HFFc6 (cell line): ENCODE measurements around the gene PASK. TPM values are rescaled to one million over a fixed set of nuclear protein-coding genes. Genes with fewer than 3 reads are reported as not detected.

Source experiments
- DNase-seq: peaks from one replicate; pipeline ENCODE4 v3.0.0-alpha.2; 2018
- H3K27ac Mint-ChIP-seq: 2 replicates; pipeline ENCODE4 v1.8.0; 2020; ENCODE audit warnings: mild to moderate bottlenecking, mixed read lengths
- H3K27me3 Mint-ChIP-seq: 2 replicates; pipeline ENCODE4 v1.8.0; 2021; ENCODE audit warnings: mild to moderate bottlenecking, moderate library complexity, mixed read lengths; ENCODE audit not compliant: insufficient read depth
- H3K36me3 Mint-ChIP-seq: 2 replicates; pipeline ENCODE4 v1.8.0; 2021; ENCODE audit warnings: low read depth, mixed read lengths
- H3K4me1 Mint-ChIP-seq: 2 replicates; pipeline ENCODE4 v1.8.0; 2020; ENCODE audit warnings: low read depth, mixed read lengths
- H3K4me3 Mint-ChIP-seq: 2 replicates; pipeline ENCODE4 v1.8.0; 2020; ENCODE audit warnings: mild to moderate bottlenecking, moderate library complexity, mixed read lengths
- H3K9me3 Mint-ChIP-seq: 2 replicates; pipeline ENCODE4 v1.8.0; 2020; ENCODE audit warnings: mild to moderate bottlenecking, mixed read lengths
- total RNA-seq, 6 experiments: library from RNA; stranded (reverse); fragmentation: NEBNext Ultra II Directional; extraction: Animal tissue kit (Norgen Biotek cat#: 25700); gene quantifications; 2 replicates in 1 of 6; 3 replicates in 5 of 6; pipeline ENCODE4 v1.2.3, GENCODE V29; 2021
- TF ChIP-seq, protein P1 (sequence below): fragments of 200-600 bp; sonication (generic); IDR thresholded peaks from 2 replicates; pipeline ENCODE4 v1.5.0; 2021; ENCODE audit warnings: antibody characterized with exemption, mild to moderate bottlenecking

PASK gene
- total RNA-seq, 6 experiments from 2014 or later: 3.3 to 7.1 (median 6.0) TPM

DNA sequence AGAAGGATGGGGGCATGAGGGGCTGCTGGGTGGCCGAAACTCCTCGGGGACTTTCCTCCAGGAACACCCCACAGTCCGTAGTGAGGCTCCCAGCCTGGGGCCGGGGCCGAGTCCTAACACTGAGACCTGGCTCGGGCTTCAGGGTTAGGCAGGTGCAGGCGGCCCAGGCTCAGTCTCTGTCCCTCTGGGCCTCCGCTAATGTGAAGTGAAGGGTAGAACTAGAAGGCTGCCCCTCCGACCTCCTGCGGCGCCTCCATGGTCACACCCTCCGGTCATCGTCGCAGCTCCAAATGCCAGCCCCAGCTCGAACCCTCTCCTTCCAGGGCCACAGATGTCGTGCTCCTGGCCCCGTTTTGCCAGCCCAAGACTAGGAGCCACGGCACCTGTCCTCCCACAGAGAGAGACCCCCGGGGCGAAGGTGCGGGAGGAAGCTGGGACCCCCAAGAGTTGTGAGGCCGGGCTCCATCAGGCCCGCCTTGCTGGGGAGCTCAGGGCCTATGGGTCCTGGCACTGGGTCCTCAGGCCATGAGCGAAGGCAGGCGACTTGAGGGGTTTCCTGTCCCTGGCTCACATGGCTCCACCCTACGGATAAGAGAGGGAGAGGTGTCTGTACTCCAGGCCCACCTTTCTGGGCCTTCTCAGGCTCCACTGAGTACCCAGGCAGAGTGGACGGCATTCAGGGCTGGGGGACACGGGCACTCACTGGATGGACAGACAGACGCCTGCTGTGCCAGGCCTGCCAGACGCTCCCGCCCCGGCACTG, 40.0 kb upstream of the PASK start:
- no peak for DNase-seq
- H3K27ac Mint-ChIP-seq: no peak overlapping the region
- H3K36me3 Mint-ChIP-seq: no peaks in the 10 kb centered on the region
- no peaks in the 10 kb centered on the region for H3K4me1 Mint-ChIP-seq
- H3K27me3 Mint-ChIP-seq: peaks cover 7% of the 10 kb centered on the region
- no peak overlapping the region for H3K4me3 Mint-ChIP-seq
- TF ChIP-seq, protein P1, sequence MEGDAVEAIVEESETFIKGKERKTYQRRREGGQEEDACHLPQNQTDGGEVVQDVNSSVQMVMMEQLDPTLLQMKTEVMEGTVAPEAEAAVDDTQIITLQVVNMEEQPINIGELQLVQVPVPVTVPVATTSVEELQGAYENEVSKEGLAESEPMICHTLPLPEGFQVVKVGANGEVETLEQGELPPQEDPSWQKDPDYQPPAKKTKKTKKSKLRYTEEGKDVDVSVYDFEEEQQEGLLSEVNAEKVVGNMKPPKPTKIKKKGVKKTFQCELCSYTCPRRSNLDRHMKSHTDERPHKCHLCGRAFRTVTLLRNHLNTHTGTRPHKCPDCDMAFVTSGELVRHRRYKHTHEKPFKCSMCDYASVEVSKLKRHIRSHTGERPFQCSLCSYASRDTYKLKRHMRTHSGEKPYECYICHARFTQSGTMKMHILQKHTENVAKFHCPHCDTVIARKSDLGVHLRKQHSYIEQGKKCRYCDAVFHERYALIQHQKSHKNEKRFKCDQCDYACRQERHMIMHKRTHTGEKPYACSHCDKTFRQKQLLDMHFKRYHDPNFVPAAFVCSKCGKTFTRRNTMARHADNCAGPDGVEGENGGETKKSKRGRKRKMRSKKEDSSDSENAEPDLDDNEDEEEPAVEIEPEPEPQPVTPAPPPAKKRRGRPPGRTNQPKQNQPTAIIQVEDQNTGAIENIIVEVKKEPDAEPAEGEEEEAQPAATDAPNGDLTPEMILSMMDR: no peak
- no peaks in the 10 kb centered on the region for H3K9me3 Mint-ChIP-seq

DNA sequence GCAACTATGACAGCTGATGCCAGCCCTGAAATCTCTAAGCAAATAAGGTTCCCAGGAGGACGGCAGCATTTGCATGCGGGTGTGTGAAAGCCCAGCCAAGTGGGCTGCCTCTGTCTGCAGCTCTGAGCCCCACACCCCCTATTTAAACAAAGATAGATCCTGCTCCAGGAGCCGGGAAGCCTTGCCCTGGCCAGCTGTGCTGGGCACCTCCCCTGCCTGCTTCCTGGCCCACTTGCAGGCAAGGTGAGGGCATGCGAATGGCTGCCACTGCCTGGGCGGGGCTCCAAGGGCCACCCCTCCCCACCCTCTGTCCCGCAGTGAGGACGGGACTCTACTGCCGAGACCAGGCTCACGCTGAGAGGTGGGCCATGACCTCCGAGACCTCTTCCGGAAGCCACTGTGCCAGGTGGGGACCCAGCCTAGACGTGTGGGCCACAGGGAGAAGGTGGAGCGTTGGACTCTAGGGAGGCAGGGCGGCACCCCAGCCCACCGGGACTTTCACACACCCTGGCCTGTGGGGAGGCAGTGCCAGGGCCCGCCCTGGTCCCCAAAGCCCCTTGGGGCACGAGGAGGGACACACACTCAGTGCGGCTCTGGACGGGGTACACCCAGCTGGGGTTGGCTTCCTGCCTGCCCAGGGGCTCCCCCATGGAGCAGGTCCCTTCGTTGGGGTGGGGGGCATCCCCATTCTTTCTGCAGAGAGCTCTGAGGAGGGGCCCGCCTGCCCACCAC, 39.3 kb upstream of the PASK start, which contains the start of gene ANO7:
Gene ANO7 (plus strand): TSS at position 317 of the 732 bp plus-strand sequence. CDS start 1,387 bp downstream, outside the sequence.
- Mint-ChIP-seq H3K27me3 (peaks cover 7% of the 10 kb centered on the region), H3K9me3 (no peaks in the 10 kb centered on the region), H3K4me3 (no peak within 1 kb of the TSS), H3K27ac (no peak within 1 kb of the TSS), H3K36me3 (no peaks in the 10 kb centered on the region), H3K4me1 (no peaks in the 10 kb centered on the region)
- DNase-seq: no peak
- TF ChIP-seq, protein P1: no peak

DNA sequence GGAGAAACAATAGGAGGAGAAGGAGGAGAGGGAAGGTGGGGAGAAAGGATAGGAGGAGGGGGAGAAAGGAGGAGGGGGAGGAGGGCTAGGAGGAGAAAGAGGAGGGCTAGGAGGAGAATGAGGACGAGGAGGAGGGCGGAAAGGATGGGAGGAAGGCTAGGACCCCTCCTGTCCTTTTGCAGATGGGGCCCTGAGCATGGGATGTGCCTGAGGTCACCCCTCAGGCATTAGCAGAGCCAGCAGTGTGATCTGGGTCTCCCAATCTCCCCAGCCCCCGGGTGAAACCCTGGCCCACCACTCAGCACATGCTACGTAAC, 38.6 kb upstream of the PASK start:
- no peaks in the 10 kb centered on the region for H3K36me3 Mint-ChIP-seq
- TF ChIP-seq, protein P1: no peak
- H3K4me3 Mint-ChIP-seq: no peak overlapping the region
- no peak for DNase-seq
- no peak overlapping the region for H3K27ac Mint-ChIP-seq
- peaks cover 7% of the 10 kb centered on the region for H3K27me3 Mint-ChIP-seq
- H3K4me1 Mint-ChIP-seq: no peaks in the 10 kb centered on the region
- no peaks in the 10 kb centered on the region for H3K9me3 Mint-ChIP-seq

DNA sequence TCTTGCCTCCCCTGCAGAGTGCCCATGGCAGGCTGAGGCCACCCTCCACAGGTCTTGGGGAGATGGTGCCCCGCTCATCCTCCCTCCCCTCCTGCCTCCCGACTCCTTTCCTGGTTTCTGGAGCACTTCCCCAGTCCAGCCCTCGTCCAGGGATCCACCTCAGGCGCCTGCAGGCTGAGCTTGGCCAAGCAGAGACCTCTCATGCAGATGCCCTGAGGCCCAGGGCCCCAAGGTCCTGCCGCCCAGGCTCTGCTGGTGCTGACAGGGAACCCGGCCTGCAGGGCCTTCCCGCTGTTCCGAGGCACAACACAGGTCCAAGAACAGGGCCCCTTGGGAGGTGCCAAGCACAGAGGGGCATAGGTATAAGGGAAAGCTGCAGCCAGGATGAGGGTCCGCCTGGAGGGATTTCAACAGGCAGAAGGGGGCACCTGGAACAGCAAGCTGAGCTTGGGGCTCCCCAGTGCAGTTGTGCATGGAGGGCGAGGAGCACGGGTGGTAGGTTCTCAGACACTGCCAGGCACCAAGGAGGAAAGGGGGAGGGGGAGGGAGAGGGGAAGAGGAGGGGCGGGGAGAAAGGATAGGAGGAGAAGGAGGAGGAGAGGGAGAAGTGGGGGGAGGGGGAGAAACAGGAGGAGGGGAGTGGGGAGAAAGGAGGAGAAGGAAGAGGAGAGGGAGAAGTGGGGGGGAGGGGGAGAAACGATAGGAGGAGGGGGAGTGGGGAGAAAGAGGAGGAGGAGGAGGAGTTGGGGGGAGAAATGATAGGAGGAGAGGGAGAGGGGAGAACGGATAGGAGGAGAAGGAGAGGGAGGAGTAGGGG, 38.0 kb upstream of the PASK start:
- H3K36me3 Mint-ChIP-seq: no peaks in the 10 kb centered on the region
- H3K27me3 Mint-ChIP-seq: peaks cover 7% of the 10 kb centered on the region
- H3K4me3 Mint-ChIP-seq: no peak overlapping the region
- TF ChIP-seq, protein P1: no peak
- no peaks in the 10 kb centered on the region for H3K9me3 Mint-ChIP-seq
- no peak for DNase-seq
- H3K4me1 Mint-ChIP-seq: no peaks in the 10 kb centered on the region
- H3K27ac Mint-ChIP-seq: no peak overlapping the region

DNA sequence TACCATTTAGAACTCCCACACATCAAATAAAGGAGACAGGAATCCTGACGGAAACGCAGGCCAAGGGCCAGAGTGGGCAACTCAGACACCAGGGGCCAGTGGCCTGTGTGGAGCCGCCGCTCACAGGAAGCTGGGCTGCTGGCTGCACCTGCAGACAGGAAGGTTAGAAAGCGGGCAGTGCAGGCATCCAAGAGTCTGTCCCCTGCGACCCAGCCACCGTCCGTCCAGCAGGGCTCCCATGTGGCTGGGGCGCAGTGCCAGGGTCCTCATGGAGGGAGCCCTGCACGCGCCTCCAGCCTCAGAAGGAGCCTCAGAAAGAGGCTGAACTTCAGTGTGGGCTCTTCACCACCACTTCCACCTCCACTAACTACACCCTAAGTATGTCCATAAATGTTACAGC, 36.7 kb upstream of the PASK start:
- DNase-seq: no peak
- Mint-ChIP-seq H3K27ac (no peak overlapping the region), H3K4me3 (no peak overlapping the region), H3K9me3 (no peaks in the 10 kb centered on the region), H3K36me3 (no peaks in the 10 kb centered on the region), H3K27me3 (no peaks in the 10 kb centered on the region; the same call in 1 of the 2 replicates), H3K4me1 (no peaks in the 10 kb centered on the region)
- TF ChIP-seq, protein P1: no peak
